Endothelial cell of umbilical vein (primary cell): Measurements from ENCODE around the gene PARP3. TPM values are rescaled to one million over a fixed set of nuclear protein-coding genes. Genes with fewer than 3 reads are reported as not detected.

Source experiments
- BruUV-seq: library from RNA; stranded (reverse); fragments of 400-500 nt; replicated peaks from 2 replicates; lab custom pipeline; 2021; lab: Mats Ljungman, UMichigan
- CTCF ChIA-PET: fragments of 300-600, 350-600 bp; sonication (Branson Sonifier 250); formaldehyde crosslinking; loops from one replicate; lab custom pipeline; 2021; ENCODE audit warnings: antibody characterized with exemption, inconsistent platforms; lab: Charles Lee
- POLR2A ChIA-PET: fragments of 300-600, 350-600 bp; sonication (Branson Sonifier 250); formaldehyde crosslinking; loops from one replicate; lab custom pipeline; 2021; ENCODE audit warnings: antibody characterized with exemption, inconsistent platforms; lab: Charles Lee
- DNase-seq: peaks from one replicate; pipeline ENCODE4 v3.0.0-alpha.2; 2011; ENCODE audit warnings: low read depth, low spot score
- FAIRE-seq: peaks from 2 replicates; lab custom pipeline; 2011; peaks lifted over from hg19 to GRCh38; lab: Jason Lieb, UNC
- H2AFZ ChIP-seq: 2 replicates; pipeline ENCODE4 v1.6.0; 2012; ENCODE audit warnings: low read depth, low read length, control low read depth, inconsistent platforms
- H3K27ac ChIP-seq: 2 replicates; pipeline ENCODE4 v1.5.1; 2011; ENCODE audit warnings: low read depth, mild to moderate bottlenecking, control low read depth, low read length, moderate library complexity; ENCODE audit not compliant: insufficient read depth
- H3K27me3 ChIP-seq, 2 experiments: 2 replicates each; pipeline versions ENCODE4 v1.6.0 to v1.6.1; 2011; ENCODE audit warnings: low read length in 2 of 2, mixed read lengths in 1 of 2; ENCODE audit not compliant: control insufficient read depth in 2 of 2, insufficient read depth in 2 of 2
- H3K36me3 ChIP-seq, 2 experiments: 2 replicates in 1 of 2; 3 replicates in 1 of 2; pipeline ENCODE4 v1.5.1; 2011; ENCODE audit warnings: low read length in 2 of 2, mild to moderate bottlenecking in 1 of 2, moderate library complexity in 1 of 2; ENCODE audit not compliant: control insufficient read depth in 2 of 2, insufficient read depth in 2 of 2; ENCODE audit errors: extremely low read depth in 1 of 2
- H3K4me1 ChIP-seq: 3 replicates; pipeline ENCODE4 v1.5.1; 2011; ENCODE audit warnings: mild to moderate bottlenecking, low read length; ENCODE audit not compliant: control insufficient read depth, insufficient read depth; ENCODE audit errors: extremely low read depth
- H3K4me2 ChIP-seq: 2 replicates; pipeline ENCODE4 v1.6.1; 2011; ENCODE audit warnings: low read length, control low read depth, mixed read lengths; ENCODE audit not compliant: insufficient read depth
- H3K4me3 ChIP-seq, 3 experiments: fragments of 200-600 bp in 1 of 3; sonication (generic), shearing (Covaris generic) in 1 of 3; replicated peaks in 1 of 3; 2 replicates each; pipeline ENCODE4 v1.5.1; 2011 to 2016; ENCODE audit warnings: control low read depth in 3 of 3, low read length in 3 of 3, mild to moderate bottlenecking in 2 of 3, inconsistent platforms in 1 of 3, low read depth in 1 of 3, moderate library complexity in 1 of 3; ENCODE audit not compliant: insufficient read depth in 1 of 3
- H3K79me2 ChIP-seq: 2 replicates; pipeline ENCODE4 v1.6.0; 2012; ENCODE audit warnings: low read length, inconsistent platforms; ENCODE audit not compliant: control insufficient read depth, insufficient read depth
- H3K9ac ChIP-seq: replicated peaks from 2 replicates; pipeline ENCODE3; 2011; ENCODE audit warnings: low read length, control low read depth; ENCODE audit not compliant: insufficient read depth; ENCODE audit errors: extremely low read depth
- H3K9me1 ChIP-seq: replicated peaks from 3 replicates; pipeline ENCODE4 v1.6.0; 2011; ENCODE audit warnings: mild to moderate bottlenecking, low read length; ENCODE audit not compliant: control insufficient read depth, insufficient read depth; ENCODE audit errors: extremely low read depth
- H3K9me3 ChIP-seq: replicated peaks from 2 replicates; pipeline ENCODE4 v1.5.1; 2012; ENCODE audit warnings: low read length, inconsistent platforms; ENCODE audit not compliant: control insufficient read depth, insufficient read depth
- H4K20me1 ChIP-seq: replicated peaks from 2 replicates; pipeline ENCODE3; 2011; ENCODE audit warnings: mild to moderate bottlenecking, low read length; ENCODE audit not compliant: control insufficient read depth, insufficient read depth; ENCODE audit errors: extremely low read depth
- EZH2 ChIP-seq: IDR thresholded peaks from 2 replicates; pipeline ENCODE4 v1.6.1; 2012; ENCODE audit warnings: borderline replicate concordance, low read depth, mild to moderate bottlenecking, moderate library complexity, low read length, inconsistent platforms; ENCODE audit not compliant: severe bottlenecking
- FOS ChIP-seq: IDR thresholded peaks from 2 replicates; pipeline ENCODE4 v1.6.1; 2011; ENCODE audit warnings: mild to moderate bottlenecking, low read length, moderate library complexity, borderline replicate concordance; ENCODE audit not compliant: insufficient read depth
- GATA2 ChIP-seq: IDR thresholded peaks from 2 replicates; pipeline ENCODE4 v1.7.0; 2011; ENCODE audit warnings: low read depth, mild to moderate bottlenecking, moderate library complexity, mixed read lengths, low read length; ENCODE audit not compliant: insufficient read length, insufficient read depth
- JUN ChIP-seq: IDR thresholded peaks from 2 replicates; pipeline ENCODE4 v1.6.1; 2011; ENCODE audit warnings: borderline replicate concordance, low read depth; ENCODE audit not compliant: insufficient read length, insufficient read depth
- MYC ChIP-seq: IDR thresholded peaks from one replicate; pipeline ENCODE4 v1.6.1; 2011; ENCODE audit warnings: mild to moderate bottlenecking, low read depth, low read length
- POLR2A ChIP-seq: IDR thresholded peaks from 2 replicates; pipeline ENCODE4 v1.6.1; 2012; ENCODE audit warnings: low read depth, mild to moderate bottlenecking, control low read depth, low read length
- POLR2AphosphoS5 ChIP-seq: IDR thresholded peaks from 2 replicates; pipeline ENCODE4 v1.6.1; 2012; ENCODE audit warnings: low read depth, mild to moderate bottlenecking, control low read depth, low read length, moderate library complexity; ENCODE audit not compliant: insufficient read depth
- dilution Hi-C: fragments of 300-500 bp; cut with MboI; formaldehyde crosslinking; loops from one replicate; pipeline ENCODE4 v1.15.0; 2019; ENCODE audit warnings: low sequenced_read_pairs; ENCODE audit not compliant: extremely low pct_ligation_motif_present
- intact Hi-C: fragments of 100-400 bp; cut with micrococcal nuclease; formaldehyde crosslinking; loops from one replicate; pipeline ENCODE4 v1.10.0; 2022
- polyA plus RNA-seq, 4 experiments: library from polyadenylated mRNA; depleted of rRNA in 3 of 4; stranded (reverse) in 3 of 4; unstranded in 1 of 4; fragments of >200 nt; gene quantifications; 2 replicates each; pipeline versions ENCODE4 v1.2.1 to v1.2.3, GENCODE V29; 2011 to 2012; ENCODE audit warnings: missing spikeins in 1 of 4
- total RNA-seq: library from RNA; stranded (reverse); gene quantifications from 2 replicates; pipeline ENCODE4 v1.2.3, GENCODE V29; 2021
- TF ChIP-seq, protein P1 (sequence below), 2 donors: IDR thresholded peaks; 1 replicate in 1 of 2; 2 replicates in 1 of 2; pipeline ENCODE4 v1.5.1; 2011; ENCODE audit warnings: low read length in 2 of 2, mild to moderate bottlenecking in 2 of 2, moderate library complexity in 2 of 2, control low read depth in 1 of 2, inconsistent platforms in 1 of 2, low read depth in 1 of 2; ENCODE audit not compliant: insufficient read depth in 1 of 2; ENCODE audit errors: extremely low read depth in 1 of 2
- TF ChIP-seq, protein P2 (sequence below): IDR thresholded peaks from 2 replicates; pipeline ENCODE4 v1.6.1; 2011; ENCODE audit not compliant: insufficient read depth, insufficient read length

Gene PARP3
- total and polyA plus RNA-seq, 2 donors (not counting 3 experiments of a cell fraction or from before 2014, with no cell fraction given) = 10.0 to 13.8 TPM

DNA sequence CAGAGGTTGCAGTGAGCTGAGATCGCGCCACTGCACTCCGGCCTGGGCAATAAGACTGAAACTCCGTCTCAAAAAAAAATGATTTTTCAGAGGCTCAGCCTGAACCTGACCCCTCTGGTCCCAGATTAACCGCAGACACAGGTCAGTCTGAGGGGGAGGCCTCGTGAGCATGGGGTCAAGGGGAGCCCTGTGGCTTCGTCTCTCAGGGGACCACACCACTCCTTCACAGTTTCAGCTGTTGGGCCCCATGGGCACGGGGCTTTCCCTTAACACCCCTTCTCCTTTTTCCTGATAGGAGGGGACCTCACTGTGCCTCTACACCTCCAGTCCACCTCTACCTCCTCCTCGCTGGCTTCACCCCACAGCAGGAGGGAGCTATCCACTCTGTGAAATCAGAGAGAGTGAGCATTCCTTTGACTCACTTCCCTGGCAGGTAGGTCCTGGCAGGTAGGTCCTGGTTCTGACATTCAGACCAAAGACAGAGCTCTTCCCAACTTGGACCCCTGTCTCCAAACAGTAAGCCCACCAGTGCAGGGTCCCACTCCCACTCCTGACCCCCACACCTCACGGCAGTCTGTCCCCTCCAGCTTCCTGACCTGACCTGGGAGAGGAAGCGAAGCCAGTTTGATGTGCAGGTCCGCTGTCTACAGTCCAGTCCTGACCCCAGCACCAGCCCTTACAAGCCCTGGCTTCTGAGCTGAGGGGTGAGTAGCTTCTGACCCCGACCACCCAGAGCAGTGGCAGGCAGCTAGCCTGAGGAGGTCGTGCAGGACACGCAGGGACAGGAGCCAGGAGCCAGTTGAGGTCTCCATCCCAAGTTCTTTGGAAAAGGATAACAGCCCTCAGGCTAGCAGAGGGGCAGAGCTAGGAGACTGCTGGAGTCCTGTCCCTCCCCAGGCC, 9.4 kb upstream of the PARP3 start:
- H3K79me2 ChIP-seq = no peaks in the 10 kb centered on the region
- FAIRE-seq = no peak
- no peaks in the 10 kb centered on the region for H4K20me1 ChIP-seq
- no peaks in the 10 kb centered on the region for H3K4me1 ChIP-seq
- ChIA-PET POLR2A (no interaction called here), CTCF (interaction anchor here (0.6 to 1.4 kb wide), 3 partner anchors 9 to 602 kb away, joined by 3 read pairs; partner anchors contain the start of genes ABHD14B and RRP9)
- TF ChIP-seq, protein P1, sequence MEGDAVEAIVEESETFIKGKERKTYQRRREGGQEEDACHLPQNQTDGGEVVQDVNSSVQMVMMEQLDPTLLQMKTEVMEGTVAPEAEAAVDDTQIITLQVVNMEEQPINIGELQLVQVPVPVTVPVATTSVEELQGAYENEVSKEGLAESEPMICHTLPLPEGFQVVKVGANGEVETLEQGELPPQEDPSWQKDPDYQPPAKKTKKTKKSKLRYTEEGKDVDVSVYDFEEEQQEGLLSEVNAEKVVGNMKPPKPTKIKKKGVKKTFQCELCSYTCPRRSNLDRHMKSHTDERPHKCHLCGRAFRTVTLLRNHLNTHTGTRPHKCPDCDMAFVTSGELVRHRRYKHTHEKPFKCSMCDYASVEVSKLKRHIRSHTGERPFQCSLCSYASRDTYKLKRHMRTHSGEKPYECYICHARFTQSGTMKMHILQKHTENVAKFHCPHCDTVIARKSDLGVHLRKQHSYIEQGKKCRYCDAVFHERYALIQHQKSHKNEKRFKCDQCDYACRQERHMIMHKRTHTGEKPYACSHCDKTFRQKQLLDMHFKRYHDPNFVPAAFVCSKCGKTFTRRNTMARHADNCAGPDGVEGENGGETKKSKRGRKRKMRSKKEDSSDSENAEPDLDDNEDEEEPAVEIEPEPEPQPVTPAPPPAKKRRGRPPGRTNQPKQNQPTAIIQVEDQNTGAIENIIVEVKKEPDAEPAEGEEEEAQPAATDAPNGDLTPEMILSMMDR (IDR thresholded peaks at IDR 0.05; ENCODE audit: extremely low read depth in 1 of 2, insufficient read depth in 1 of 2, low read depth in 1 of 2, low read length in 2 of 2) = no peak
- no peak for TF ChIP-seq EZH2
- TF ChIP-seq, protein P2, sequence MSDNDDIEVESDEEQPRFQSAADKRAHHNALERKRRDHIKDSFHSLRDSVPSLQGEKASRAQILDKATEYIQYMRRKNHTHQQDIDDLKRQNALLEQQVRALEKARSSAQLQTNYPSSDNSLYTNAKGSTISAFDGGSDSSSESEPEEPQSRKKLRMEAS = no peak
- TF ChIP-seq POLR2A = no peak
- no peak for TF ChIP-seq GATA2
- TF ChIP-seq MYC = no peak
- TF ChIP-seq FOS = no peak
- TF ChIP-seq JUN = no peak
- TF ChIP-seq POLR2AphosphoS5 = no peak
- no peak overlapping the region for H3K27ac ChIP-seq
- no peaks in the 10 kb centered on the region for H3K9me1 ChIP-seq
- dilution Hi-C loops (no loop called here), intact Hi-C loops (no loop called here)
- H3K27me3 ChIP-seq = no peaks in the 10 kb centered on the region
- no peaks in the 10 kb centered on the region for H3K9me3 ChIP-seq
- no peak overlapping the region for H3K4me3 ChIP-seq
- no TSS peak for BruUV-seq
- no peak overlapping the region for H3K9ac ChIP-seq
- H3K36me3 ChIP-seq = peaks cover 0 to 36% of the 10 kb centered on the region in 2 experiments
- no peak overlapping the region for H2AFZ ChIP-seq
- no peak overlapping the region for H3K4me2 ChIP-seq
- DNase-seq = no peak
